Uterus (tissue), 4 donors: Measurements from ENCODE around the gene TMEM242. TPM values are rescaled to one million over a fixed set of nuclear protein-coding genes. Genes with fewer than 3 reads are reported as not detected.

Experiments used
- DNase-seq, 2 donors: peaks; one replicate each; pipeline ENCODE4 v3.0.0-alpha.2; 2019 to 2020
- H3K27ac ChIP-seq, 2 donors: fragments of 200-600 bp; sonication (generic); 1 replicate in 1 of 2; 2 replicates in 1 of 2; pipeline ENCODE4 v1.5.1; 2016 to 2018
- H3K27me3 ChIP-seq, 2 donors: fragments of 200-600 bp; sonication (generic); one replicate each; pipeline ENCODE4 v1.5.1; 2018 to 2019; ENCODE audit warnings: control low read depth in 1 of 2
- H3K36me3 ChIP-seq, 2 donors: fragments of 200-600 bp; sonication (generic); one replicate each; pipeline ENCODE4 v1.5.1; 2019; ENCODE audit warnings: control low read depth in 1 of 2
- H3K4me1 ChIP-seq, 2 donors: fragments of 200-600 bp; sonication (generic); one replicate each; pipeline ENCODE4 v1.5.1; 2018 to 2019; ENCODE audit warnings: control low read depth in 1 of 2
- H3K4me3 ChIP-seq, 2 donors: fragments of 200-600 bp; sonication (generic); 1 replicate in 1 of 2; 2 replicates in 1 of 2; pipeline ENCODE4 v1.5.1; 2018 to 2019; ENCODE audit warnings: mild to moderate bottlenecking in 1 of 2
- H3K9me3 ChIP-seq, 2 donors: fragments of 200-600 bp; sonication (generic); one replicate each; pipeline ENCODE4 v1.5.1; 2019; ENCODE audit warnings: control low read depth in 1 of 2
- POLR2A ChIP-seq, 2 donors: fragments of 450-650 bp; IDR thresholded peaks; one replicate each; pipeline ENCODE4 v1.6.1; 2016; ENCODE audit warnings: antibody characterized with exemption in 2 of 2, mild to moderate bottlenecking in 1 of 2, moderate library complexity in 1 of 2
- intact Hi-C: fragments of 100-400 bp; cut with DNase I; formaldehyde crosslinking; loops from one replicate; pipeline ENCODE4 v1.15.1; 2023; ENCODE audit warnings: low total_unique reads
- total RNA-seq, 4 donors: library from RNA; depleted of rRNA in 3 of 4; stranded (reverse); fragments of >200 nt in 3 of 4; gene quantifications; one replicate each; pipeline versions ENCODE4 v1.1.0 to v1.2.4, GENCODE V29; 2014 to 2023
- TF ChIP-seq, protein P1 (sequence below), 4 experiments: fragments of 200-600 bp in 2 of 4; fragments of 450-650 bp in 2 of 4; sonication (generic) in 2 of 4; IDR thresholded peaks; one replicate each; pipeline ENCODE4 v1.5.1; 2016 to 2019; ENCODE audit warnings: antibody characterized with exemption in 4 of 4, mild to moderate bottlenecking in 2 of 4, moderate library complexity in 1 of 4
- donor health status: DM: yes; HTN: yes; CAD: no.

The TMEM242 gene
- total RNA-seq, 4 donors from 2014 or later, result 3.3 to 14.2 (median 11.8) TPM

GRCh38 chr6:157287923-157288322, 35.4 kb downstream of the TMEM242 start:
- Histone ChIP-seq H3K27ac (no peak overlapping the region), H3K36me3 (no peaks in the 10 kb centered on the region), H3K27me3 (no peaks in the 10 kb centered on the region), H3K4me3 (no peak overlapping the region), H3K9me3 (no peaks in the 10 kb centered on the region), H3K4me1 (no peaks in the 10 kb centered on the region)
- intact Hi-C loops, result no loop called here
- TF ChIP-seq, protein P1, sequence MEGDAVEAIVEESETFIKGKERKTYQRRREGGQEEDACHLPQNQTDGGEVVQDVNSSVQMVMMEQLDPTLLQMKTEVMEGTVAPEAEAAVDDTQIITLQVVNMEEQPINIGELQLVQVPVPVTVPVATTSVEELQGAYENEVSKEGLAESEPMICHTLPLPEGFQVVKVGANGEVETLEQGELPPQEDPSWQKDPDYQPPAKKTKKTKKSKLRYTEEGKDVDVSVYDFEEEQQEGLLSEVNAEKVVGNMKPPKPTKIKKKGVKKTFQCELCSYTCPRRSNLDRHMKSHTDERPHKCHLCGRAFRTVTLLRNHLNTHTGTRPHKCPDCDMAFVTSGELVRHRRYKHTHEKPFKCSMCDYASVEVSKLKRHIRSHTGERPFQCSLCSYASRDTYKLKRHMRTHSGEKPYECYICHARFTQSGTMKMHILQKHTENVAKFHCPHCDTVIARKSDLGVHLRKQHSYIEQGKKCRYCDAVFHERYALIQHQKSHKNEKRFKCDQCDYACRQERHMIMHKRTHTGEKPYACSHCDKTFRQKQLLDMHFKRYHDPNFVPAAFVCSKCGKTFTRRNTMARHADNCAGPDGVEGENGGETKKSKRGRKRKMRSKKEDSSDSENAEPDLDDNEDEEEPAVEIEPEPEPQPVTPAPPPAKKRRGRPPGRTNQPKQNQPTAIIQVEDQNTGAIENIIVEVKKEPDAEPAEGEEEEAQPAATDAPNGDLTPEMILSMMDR (IDR thresholded peaks at IDR 0.05), result no peak
- no peak for TF ChIP-seq POLR2A (IDR thresholded peaks at IDR 0.05)
- DNase-seq, result no peak

DNA sequence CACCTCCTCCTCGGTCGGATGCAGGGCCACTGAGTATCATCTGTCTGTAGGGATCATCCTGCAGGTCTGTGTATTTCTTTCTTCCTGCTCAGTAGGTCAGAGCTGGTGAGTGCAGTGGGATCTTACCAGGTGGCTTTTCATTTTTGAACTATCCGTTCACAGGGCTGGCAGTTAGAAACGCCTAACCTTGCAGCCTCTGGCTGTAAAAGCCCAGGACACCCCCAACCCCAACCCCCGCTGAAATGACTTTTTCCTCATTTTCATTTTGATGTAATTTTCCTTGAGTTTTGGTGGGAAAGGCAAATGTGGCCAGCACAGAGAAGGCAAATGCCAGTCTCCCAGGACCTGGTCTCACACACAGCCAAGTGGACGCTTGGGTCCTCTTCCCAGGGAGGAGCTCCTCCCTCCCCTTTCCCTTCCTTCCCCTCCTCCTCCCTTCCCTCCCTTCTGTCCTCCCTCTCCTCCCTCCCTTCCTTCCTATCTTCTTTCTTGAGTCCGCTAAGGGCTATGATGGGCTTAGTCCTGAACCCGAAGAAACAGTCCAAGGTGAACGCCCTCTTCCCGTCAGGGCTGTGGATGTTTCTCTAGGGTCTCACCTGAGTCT, 36.0 kb downstream of the TMEM242 start:
- no peaks in the 10 kb centered on the region for H3K9me3 ChIP-seq
- no peaks in the 10 kb centered on the region for H3K27me3 ChIP-seq
- H3K36me3 ChIP-seq, result no peaks in the 10 kb centered on the region
- TF ChIP-seq POLR2A (IDR thresholded peaks at IDR 0.05), result no peak
- TF ChIP-seq, protein P1 (IDR thresholded peaks at IDR 0.05), result no peak
- H3K4me1 ChIP-seq, result no peaks in the 10 kb centered on the region
- intact Hi-C loops, result no loop called here
- H3K27ac ChIP-seq, result no peak overlapping the region
- no peak for DNase-seq
- no peak overlapping the region for H3K4me3 ChIP-seq

DNA sequence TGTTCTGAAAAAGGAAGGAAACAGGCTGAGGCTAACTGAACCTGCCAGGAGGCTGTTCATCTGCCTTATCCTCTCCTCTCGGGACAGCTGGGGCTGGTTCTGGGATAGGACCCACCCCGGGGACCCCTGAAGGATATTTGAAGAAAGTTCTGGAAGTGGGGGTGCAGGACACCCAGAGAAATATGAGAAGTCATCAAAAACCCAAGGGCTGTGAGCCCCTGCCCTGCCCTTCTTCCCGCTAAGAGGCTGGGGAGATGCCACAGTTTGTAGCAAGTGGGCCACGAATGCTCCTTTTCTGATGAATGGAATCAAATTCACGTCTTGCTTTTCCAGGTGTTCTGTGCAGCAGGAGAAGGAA, 37.9 kb downstream of the TMEM242 start:
- Histone ChIP-seq H3K9me3 (no peaks in the 10 kb centered on the region), H3K27ac (no peak overlapping the region), H3K27me3 (no peaks in the 10 kb centered on the region), H3K36me3 (no peaks in the 10 kb centered on the region), H3K4me1 (no peaks in the 10 kb centered on the region), H3K4me3 (no peak overlapping the region)
- no peak for DNase-seq
- intact Hi-C loops, result no loop called here
- no peak for TF ChIP-seq POLR2A (IDR thresholded peaks at IDR 0.05)
- TF ChIP-seq, protein P1 (IDR thresholded peaks at IDR 0.05), result no peak

DNA sequence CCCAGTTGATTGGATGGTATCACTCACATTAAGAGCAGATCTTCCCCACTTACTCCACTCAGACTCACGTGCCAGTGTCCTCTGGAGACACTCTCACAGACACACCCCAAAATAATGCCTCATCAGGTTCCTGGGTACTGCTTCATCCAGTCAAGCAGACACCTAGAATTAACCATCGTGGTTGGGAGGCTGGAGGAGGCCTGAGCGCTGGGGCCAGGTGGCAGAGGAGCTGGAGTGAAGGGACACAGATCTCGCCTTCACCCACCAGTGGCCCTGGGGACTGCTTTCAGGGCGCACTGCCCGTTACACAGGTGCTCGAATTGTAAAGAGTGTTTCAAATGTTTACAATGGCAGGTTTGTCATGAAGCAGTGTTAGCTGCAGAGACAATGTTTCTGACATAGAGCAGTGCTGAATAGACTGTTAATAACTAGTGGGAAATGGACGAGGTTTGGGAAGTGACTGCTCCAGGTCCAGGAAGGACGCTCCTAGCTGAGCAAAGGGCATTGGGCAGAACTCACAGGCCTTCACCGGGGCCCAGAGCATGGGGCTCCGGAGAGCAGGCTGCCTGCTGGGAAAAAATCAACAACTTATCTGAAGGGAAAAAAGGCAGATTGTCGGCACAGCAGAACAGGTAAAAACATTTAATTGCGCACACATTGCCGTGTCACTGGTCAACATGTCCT, 38.4 kb downstream of the TMEM242 start:
- Histone ChIP-seq H3K4me1 (no peaks in the 10 kb centered on the region), H3K27ac (no peak overlapping the region), H3K27me3 (no peaks in the 10 kb centered on the region), H3K36me3 (no peaks in the 10 kb centered on the region), H3K4me3 (no peak overlapping the region), H3K9me3 (no peaks in the 10 kb centered on the region)
- DNase-seq, result no peak
- intact Hi-C loops, result no loop called here
- TF ChIP-seq POLR2A (IDR thresholded peaks at IDR 0.05), result no peak
- TF ChIP-seq, protein P1 (IDR thresholded peaks at IDR 0.05), result no peak

- H3K27me3 ChIP-seq, result no peaks in the 10 kb centered on the region
- H3K4me3 ChIP-seq, result no peak overlapping the region
- no peak for DNase-seq
- H3K9me3 ChIP-seq, result no peaks in the 10 kb centered on the region
- H3K27ac ChIP-seq, result no peak overlapping the region
- H3K36me3 ChIP-seq, result no peaks in the 10 kb centered on the region
- intact Hi-C loops, result no loop called here
- TF ChIP-seq POLR2A (IDR thresholded peaks at IDR 0.05), result no peak
- TF ChIP-seq, protein P1 (IDR thresholded peaks at IDR 0.05), result no peak
- H3K4me1 ChIP-seq, result no peaks in the 10 kb centered on the region
Observed at GRCh38 chr6:157283900-157284737, 39.2 kb downstream of the TMEM242 start.
